HG03520 (cell line): ENCODE measurements around the gene ZFAND2B.

Source experiments
- ATAC-seq: cut with Tn5 transposase; IDR thresholded peaks from one replicate; pipeline ENCODE4 v1.9.1; 2021; ENCODE audit warnings: mild to moderate bottlenecking, moderate library complexity; ENCODE audit not compliant: unreplicated experiment

ZFAND2B gene

GRCh38 chr2:219206328-219207133, at the start of gene ZFAND2B:
TSS of gene ZFAND2B (plus strand) at chr2:219206782. CDS start at chr2:219206988, 206 bp downstream.
- ATAC-seq, result peak; percentile 97

- ATAC-seq, result no peak
These were observed 49.2 kb upstream of the ZFAND2B start for GRCh38 chr2:219157396-219157795.

GRCh38 chr2:219158025-219158424, 48.6 kb upstream of the ZFAND2B start:
- no peak for ATAC-seq

- no peak for ATAC-seq
These were observed 48.0 kb upstream of the ZFAND2B start for GRCh38 chr2:219158586-219158985.

GRCh38 chr2:219159771-219160185, 46.8 kb upstream of the ZFAND2B start:
- ATAC-seq, result no peak

- peak; percentile 80 for ATAC-seq
These were observed 46.2 kb upstream of the ZFAND2B start, which contains the start of gene NHEJ1 for GRCh38 chr2:219160186-219161017. TSS of gene NHEJ1 (minus strand) at chr2:219160815. CDS start at chr2:219158362, 2,453 bp downstream.

GRCh38 chr2:219161097-219161496, 45.5 kb upstream of the ZFAND2B start:
- ATAC-seq, result no peak

- ATAC-seq, result no peak
These were observed 43.4 kb upstream of the ZFAND2B start for GRCh38 chr2:219163156-219163555.

- no peak for ATAC-seq
These were observed 41.3 kb upstream of the ZFAND2B start for GRCh38 chr2:219165058-219165911.

GRCh38 chr2:219167997-219168396, 38.6 kb upstream of the ZFAND2B start:
- ATAC-seq, result no peak

GRCh38 chr2:219168526-219168925, 38.1 kb upstream of the ZFAND2B start:
- no peak for ATAC-seq

GRCh38 chr2:219168932-219169331, 37.6 kb upstream of the ZFAND2B start:
- ATAC-seq, result no peak

- no peak for ATAC-seq
These were observed 36.5 kb upstream of the ZFAND2B start, which contains the start of gene SLC23A3 for GRCh38 chr2:219169930-219170654. TSS of gene SLC23A3 (minus strand) at chr2:219170029. CDS start at chr2:219169984, 45 bp downstream.

- ATAC-seq, result no peak
These were observed 35.3 kb upstream of the ZFAND2B start for GRCh38 chr2:219171231-219171651.

GRCh38 chr2:219172231-219173154, 34.1 kb upstream of the ZFAND2B start:
- no peak for ATAC-seq

GRCh38 chr2:219173176-219173575, 33.4 kb upstream of the ZFAND2B start:
- ATAC-seq, result no peak

- no peak for ATAC-seq
These were observed 32.4 kb upstream of the ZFAND2B start for GRCh38 chr2:219174146-219174545.

- ATAC-seq, result no peak
These were observed 31.8 kb upstream of the ZFAND2B start for GRCh38 chr2:219174801-219175200.

GRCh38 chr2:219175486-219175885, 31.1 kb upstream of the ZFAND2B start:
- no peak for ATAC-seq
